Colonic mucosa (tissue), 4 donors: Measurements from ENCODE around the gene PTPRN2. TPM values are rescaled to one million over a fixed set of nuclear protein-coding genes. Genes with fewer than 3 reads are reported as not detected.

ENCODE experiments used
- DNase-seq: peaks from one replicate; pipeline ENCODE4 v3.0.0-alpha.2; 2020
- H3K27ac ChIP-seq: fragments of 200-600 bp; one replicate; pipeline ENCODE4 v1.8.0; 2021
- H3K27me3 ChIP-seq: fragments of 200-600 bp; one replicate; pipeline ENCODE4 v1.8.0; 2021
- H3K36me3 ChIP-seq: fragments of 200-600 bp; one replicate; pipeline ENCODE4 v1.8.0; 2021
- H3K4me1 ChIP-seq: fragments of 200-600 bp; one replicate; pipeline ENCODE4 v1.8.0; 2021; ENCODE audit warnings: mild to moderate bottlenecking
- H3K4me3 ChIP-seq: fragments of 200-600 bp; one replicate; pipeline ENCODE4 v1.8.0; 2021
- H3K9ac ChIP-seq, 2 donors: one replicate each; pipeline ENCODE4 v1.7.0; 2013; ENCODE audit warnings: control low read depth in 2 of 2, low read depth in 2 of 2, low read length in 2 of 2
- H3K9me3 ChIP-seq: fragments of 200-600 bp; one replicate; pipeline ENCODE4 v1.8.0; 2021
- intact Hi-C: fragments of 100-400 bp; cut with DNase I; formaldehyde crosslinking; loops from one replicate; pipeline ENCODE4 v1.14.1; 2022
- total RNA-seq, 2 donors: library from RNA; stranded (reverse); fragmentation: NEBNext Ultra II Directional in 1 of 2; extraction: Animal tissue kit (Norgen Biotek cat#: 25700) in 1 of 2; gene quantifications; one replicate each; pipeline ENCODE4 v1.2.1, GENCODE V29; 2021
- TF ChIP-seq, protein P1 (sequence below): fragments of 200-600 bp; IDR thresholded peaks from one replicate; pipeline ENCODE4 v1.8.0; 2022; ENCODE audit warnings: antibody characterized with exemption, mild to moderate bottlenecking
- donor health status: healthy.
- donor health status: DM: no; HTN: no; CAD: no.
- donor health status: DM: no; HTN: no; CAD: no.

PTPRN2 gene
- total RNA-seq, 2 donors from 2014 or later, result 14.7 to 21.6 TPM

DNA sequence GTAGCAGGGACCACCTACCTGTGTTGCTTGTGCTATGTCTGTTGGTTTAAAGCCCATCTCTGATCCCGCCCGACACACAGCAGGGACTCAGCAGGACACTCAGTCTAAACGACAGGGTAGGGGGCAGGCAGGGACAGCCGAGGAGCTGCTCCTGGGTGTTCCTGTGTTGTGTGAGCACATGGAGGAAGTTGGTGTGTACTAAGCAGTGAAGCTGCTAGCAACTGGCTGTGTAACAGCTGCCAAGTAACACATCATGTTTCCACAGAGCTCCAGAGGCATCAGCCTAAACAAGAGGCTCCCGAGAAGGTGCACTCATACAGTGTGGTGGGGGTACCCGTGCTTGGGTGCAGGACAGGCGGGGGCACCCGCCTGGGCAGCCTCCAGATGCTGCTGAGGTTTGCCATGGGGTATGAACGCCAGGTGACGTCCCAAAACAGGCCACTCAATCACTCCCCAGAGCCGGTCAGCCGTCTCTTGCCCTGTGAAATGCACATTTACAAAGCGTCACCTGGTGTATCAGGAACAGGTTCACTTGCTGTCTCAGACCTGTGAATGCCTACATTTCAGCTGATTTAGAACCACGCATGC, 59.6 kb downstream of the PTPRN2 start:
- H3K9ac ChIP-seq, result no peak overlapping the region
- no peaks in the 10 kb centered on the region for H3K27me3 ChIP-seq
- no peak overlapping the region for H3K4me3 ChIP-seq
- H3K36me3 ChIP-seq, result no peaks in the 10 kb centered on the region
- no peak overlapping the region for H3K27ac ChIP-seq
- no peak for DNase-seq
- intact Hi-C loops, result no loop called here
- no peaks in the 10 kb centered on the region for H3K4me1 ChIP-seq
- TF ChIP-seq, protein P1, sequence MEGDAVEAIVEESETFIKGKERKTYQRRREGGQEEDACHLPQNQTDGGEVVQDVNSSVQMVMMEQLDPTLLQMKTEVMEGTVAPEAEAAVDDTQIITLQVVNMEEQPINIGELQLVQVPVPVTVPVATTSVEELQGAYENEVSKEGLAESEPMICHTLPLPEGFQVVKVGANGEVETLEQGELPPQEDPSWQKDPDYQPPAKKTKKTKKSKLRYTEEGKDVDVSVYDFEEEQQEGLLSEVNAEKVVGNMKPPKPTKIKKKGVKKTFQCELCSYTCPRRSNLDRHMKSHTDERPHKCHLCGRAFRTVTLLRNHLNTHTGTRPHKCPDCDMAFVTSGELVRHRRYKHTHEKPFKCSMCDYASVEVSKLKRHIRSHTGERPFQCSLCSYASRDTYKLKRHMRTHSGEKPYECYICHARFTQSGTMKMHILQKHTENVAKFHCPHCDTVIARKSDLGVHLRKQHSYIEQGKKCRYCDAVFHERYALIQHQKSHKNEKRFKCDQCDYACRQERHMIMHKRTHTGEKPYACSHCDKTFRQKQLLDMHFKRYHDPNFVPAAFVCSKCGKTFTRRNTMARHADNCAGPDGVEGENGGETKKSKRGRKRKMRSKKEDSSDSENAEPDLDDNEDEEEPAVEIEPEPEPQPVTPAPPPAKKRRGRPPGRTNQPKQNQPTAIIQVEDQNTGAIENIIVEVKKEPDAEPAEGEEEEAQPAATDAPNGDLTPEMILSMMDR, result no peak
- H3K9me3 ChIP-seq, result no peaks in the 10 kb centered on the region

DNA sequence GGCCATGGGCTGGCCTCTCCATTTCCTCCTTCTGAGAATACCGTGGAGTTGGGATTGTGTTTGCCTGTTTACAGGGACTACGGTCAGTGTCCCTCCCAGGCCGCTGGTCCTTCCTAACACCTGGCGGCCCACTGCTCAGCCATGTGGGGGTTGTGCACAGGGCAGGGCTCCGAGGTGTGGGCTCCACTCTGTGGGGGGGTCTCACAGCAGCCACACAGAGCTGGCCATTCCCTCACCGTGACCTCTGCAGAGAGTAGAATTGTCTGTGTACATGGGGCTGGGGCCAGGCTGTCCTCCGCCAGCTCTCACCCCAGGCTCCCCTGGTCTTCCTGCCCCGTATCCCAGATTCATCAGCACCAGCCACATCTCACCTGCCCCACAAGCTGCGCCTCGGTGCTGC, 60.1 kb downstream of the PTPRN2 start:
- no peak overlapping the region for H3K4me3 ChIP-seq
- H3K27ac ChIP-seq, result no peak overlapping the region
- TF ChIP-seq, protein P1, result no peak
- DNase-seq, result no peak
- no peaks in the 10 kb centered on the region for H3K36me3 ChIP-seq
- H3K9me3 ChIP-seq, result no peaks in the 10 kb centered on the region
- H3K27me3 ChIP-seq, result no peaks in the 10 kb centered on the region
- no peak overlapping the region for H3K9ac ChIP-seq
- H3K4me1 ChIP-seq, result no peaks in the 10 kb centered on the region
- intact Hi-C loops, result no loop called here

DNA sequence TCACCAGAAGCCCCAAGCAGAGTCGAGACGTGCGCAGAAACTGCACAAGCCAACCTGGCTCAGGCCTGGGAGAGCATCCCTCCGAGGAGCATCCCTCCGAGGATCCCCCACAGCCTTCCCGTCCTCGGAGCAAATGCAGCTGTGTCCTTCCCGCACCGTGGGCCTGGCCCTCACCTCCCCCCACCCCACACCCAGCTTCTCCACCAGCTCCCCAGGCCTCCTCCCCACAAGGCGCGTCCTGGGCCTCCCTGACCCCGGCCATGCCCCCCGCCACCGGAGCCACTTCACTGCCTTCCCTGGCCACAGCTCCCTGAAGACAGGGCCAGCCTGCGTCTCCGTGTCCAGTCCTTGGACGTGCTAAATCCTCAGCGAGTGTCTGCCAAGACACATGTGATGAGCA, 60.6 kb downstream of the PTPRN2 start:
- H3K4me3 ChIP-seq, result no peak overlapping the region
- H3K36me3 ChIP-seq, result no peaks in the 10 kb centered on the region
- H3K27me3 ChIP-seq, result no peaks in the 10 kb centered on the region
- intact Hi-C loops, result no loop called here
- no peak for DNase-seq
- TF ChIP-seq, protein P1, result no peak
- H3K27ac ChIP-seq, result no peak overlapping the region
- H3K9ac ChIP-seq, result no peak overlapping the region
- H3K9me3 ChIP-seq, result no peaks in the 10 kb centered on the region
- no peaks in the 10 kb centered on the region for H3K4me1 ChIP-seq

DNA sequence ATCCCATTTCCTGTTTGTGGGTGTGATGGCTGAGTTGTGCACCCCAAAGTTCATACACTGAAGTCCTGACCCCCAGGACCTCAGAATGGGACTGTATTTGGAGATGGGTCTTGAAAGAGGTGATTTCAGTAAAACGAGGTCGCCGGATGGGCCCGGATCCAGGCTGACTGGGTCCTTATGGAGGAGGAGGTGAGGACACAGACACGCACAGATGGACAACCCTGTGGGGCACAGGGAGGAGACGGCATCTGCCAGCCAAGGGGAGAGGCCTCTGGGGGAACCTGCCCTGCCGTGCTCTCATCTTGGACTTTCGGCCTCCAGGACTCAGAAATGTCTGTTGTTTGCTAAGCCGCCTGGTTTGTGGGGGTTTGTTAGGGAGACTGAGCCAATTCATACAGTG, 61.1 kb downstream of the PTPRN2 start:
- H3K4me3 ChIP-seq, result no peak overlapping the region
- H3K36me3 ChIP-seq, result no peaks in the 10 kb centered on the region
- no peak overlapping the region for H3K27ac ChIP-seq
- DNase-seq, result no peak
- TF ChIP-seq, protein P1, result no peak
- H3K4me1 ChIP-seq, result no peaks in the 10 kb centered on the region
- no peaks in the 10 kb centered on the region for H3K9me3 ChIP-seq
- H3K27me3 ChIP-seq, result no peaks in the 10 kb centered on the region
- intact Hi-C loops, result no loop called here
- H3K9ac ChIP-seq, result no peak overlapping the region

DNA sequence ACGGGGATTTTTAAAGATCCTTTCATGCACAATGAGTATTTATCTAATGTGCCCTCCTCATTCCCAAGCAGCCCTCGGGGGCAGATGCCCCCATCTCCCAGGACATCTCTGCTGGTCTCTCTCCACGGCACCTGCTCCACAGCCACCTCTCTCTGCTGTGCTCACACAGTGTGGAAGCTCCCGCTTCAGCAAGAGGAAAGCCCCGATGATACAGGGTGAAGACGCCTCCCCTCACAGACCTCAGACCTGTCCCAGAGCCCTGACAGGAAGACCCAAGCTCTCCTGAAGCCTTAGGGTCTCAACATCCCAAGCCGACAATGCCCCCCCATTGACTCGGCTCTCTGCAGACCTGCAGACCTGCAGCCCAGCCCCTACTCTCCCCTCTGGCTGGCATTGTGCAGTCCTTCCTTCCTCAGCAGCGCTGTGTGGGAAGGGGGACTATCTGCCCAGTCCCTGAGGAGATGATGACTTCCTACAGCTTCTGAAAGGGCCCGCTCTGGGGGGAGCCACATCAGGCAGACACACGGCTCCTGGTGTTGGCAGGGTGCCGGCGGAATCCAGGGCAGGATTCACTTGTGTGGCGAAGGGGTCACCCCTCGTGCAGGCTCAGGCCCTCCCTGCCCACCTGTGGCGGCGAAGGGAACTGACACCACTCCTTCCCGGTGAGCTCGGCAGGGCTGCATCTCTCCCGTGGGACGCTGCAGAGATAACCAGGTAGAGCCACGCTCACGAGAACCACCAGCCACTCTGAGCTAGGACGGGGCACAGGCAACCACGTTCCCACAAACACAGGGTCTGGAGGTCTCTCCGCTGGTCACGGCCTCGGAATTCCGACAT, 61.8 kb downstream of the PTPRN2 start:
- Histone ChIP-seq H3K9me3 (no peaks in the 10 kb centered on the region), H3K27me3 (no peaks in the 10 kb centered on the region), H3K4me3 (no peak overlapping the region), H3K4me1 (no peaks in the 10 kb centered on the region), H3K36me3 (no peaks in the 10 kb centered on the region), H3K9ac (no peak overlapping the region), H3K27ac (no peak overlapping the region)
- intact Hi-C loops, result no loop called here
- TF ChIP-seq, protein P1, result no peak
- DNase-seq, result no peak
